Esophagus squamous epithelium (tissue), 4 donors: ENCODE data around the gene ZNF277.

ENCODE experiments used
- CTCF ChIP-seq, 6 experiments: fragments of 450-650 bp in 4 of 6; fragments of 200-600 bp in 2 of 6; sonication (generic) in 2 of 6; IDR thresholded peaks; one replicate each; pipeline ENCODE4 v1.5.1; 2016 to 2019; ENCODE audit warnings: antibody characterized with exemption in 6 of 6, mild to moderate bottlenecking in 4 of 6, moderate library complexity in 4 of 6
- POLR2A ChIP-seq, 4 donors: fragments of 450-650 bp; IDR thresholded peaks; one replicate each; pipeline ENCODE4 v1.6.1; 2017; ENCODE audit warnings: antibody characterized with exemption in 4 of 4, mild to moderate bottlenecking in 4 of 4, moderate library complexity in 3 of 4

- TF ChIP-seq CTCF (IDR thresholded peaks at IDR 0.05) (no peak), POLR2A (IDR thresholded peaks at IDR 0.05) (no peak)
Observed at GRCh38 chr7:112248598-112248997, 42.1 kb downstream of the ZNF277 start.
